Loucy (cell line): Measurements from ENCODE around the gene RBKS.

Experiments
- H2AFZ ChIP-seq: fragments of 200-600 bp; sonication (generic); 2 replicates; pipeline ENCODE4 v1.6.0; 2016; ENCODE audit warnings: antibody characterized with exemption, mild to moderate bottlenecking, low read length, moderate library complexity
- H3F3A ChIP-seq: fragments of 200-600 bp; 2 replicates; pipeline ENCODE4 v1.6.0; 2016; ENCODE audit warnings: antibody characterized with exemption, low read depth, mild to moderate bottlenecking
- H3K27me3 ChIP-seq: fragments of 200-600 bp; sonication (generic); 2 replicates; pipeline ENCODE4 v1.6.1; 2014; ENCODE audit warnings: low read length, mild to moderate bottlenecking; ENCODE audit not compliant: insufficient read depth, poor library complexity, severe bottlenecking
- H3K36me3 ChIP-seq: fragments of 200-600 bp; sonication (generic); 2 replicates; pipeline ENCODE4 v1.6.1; 2016; ENCODE audit warnings: low read length; ENCODE audit not compliant: insufficient read depth
- H3K4me1 ChIP-seq: fragments of 200-600 bp; sonication (generic); 2 replicates; pipeline ENCODE4 v1.5.1; 2014; ENCODE audit warnings: low read length, mild to moderate bottlenecking; ENCODE audit not compliant: insufficient read depth, poor library complexity, severe bottlenecking
- H3K4me2 ChIP-seq: fragments of 200-600 bp; sonication (generic); 2 replicates; pipeline ENCODE4 v1.6.0; 2014; ENCODE audit warnings: antibody characterized with exemption, low read length, low read depth, mild to moderate bottlenecking; ENCODE audit not compliant: poor library complexity, severe bottlenecking
- H3K4me3 ChIP-seq: fragments of 200-600 bp; sonication (generic); 2 replicates; pipeline ENCODE4 v1.5.1; 2014; ENCODE audit warnings: low read length, mild to moderate bottlenecking, mixed read lengths; ENCODE audit not compliant: poor library complexity, severe bottlenecking
- H3K79me2 ChIP-seq: fragments of 200-600 bp; sonication (generic); 2 replicates; pipeline ENCODE4 v1.6.1; 2014; ENCODE audit warnings: low read length; ENCODE audit not compliant: insufficient read depth
- H3K9ac ChIP-seq: fragments of 200-600 bp; sonication (generic); 2 replicates; pipeline ENCODE4 v1.6.0; 2014; ENCODE audit warnings: mild to moderate bottlenecking, low read depth, low read length, moderate library complexity; ENCODE audit not compliant: poor library complexity, severe bottlenecking
- H3K9me2 ChIP-seq: fragments of 200-600 bp; sonication (generic); replicated peaks from 2 replicates; pipeline ENCODE4 v1.6.1; 2016; ENCODE audit warnings: low read depth, low read length, mixed read lengths
- H3K9me3 ChIP-seq: fragments of 200-600 bp; sonication (generic); 2 replicates; pipeline ENCODE4 v1.6.1; 2014; ENCODE audit warnings: mild to moderate bottlenecking, antibody characterized with exemption, low read length, low read depth; ENCODE audit not compliant: insufficient read depth
- H4K20me1 ChIP-seq: fragments of 200-600 bp; sonication (generic); 2 replicates; pipeline ENCODE4 v1.6.0; 2014; ENCODE audit warnings: antibody characterized with exemption, low read length, mild to moderate bottlenecking; ENCODE audit not compliant: insufficient read depth, poor library complexity, severe bottlenecking
- EZH2phosphoT487 ChIP-seq: fragments of 200-600 bp; IDR thresholded peaks from 2 replicates; pipeline ENCODE4 v1.6.1; 2018; ENCODE audit warnings: antibody characterized with exemption, mild to moderate bottlenecking, moderate library complexity, borderline replicate concordance
- TF ChIP-seq, protein P1 (sequence below): fragments of 200-600 bp; sonication (generic); conservative IDR thresholded peaks from 2 replicates; pipeline ENCODE4 v1.5.1; 2014; ENCODE audit warnings: mild to moderate bottlenecking, antibody characterized with exemption, low read length

Gene RBKS

DNA sequence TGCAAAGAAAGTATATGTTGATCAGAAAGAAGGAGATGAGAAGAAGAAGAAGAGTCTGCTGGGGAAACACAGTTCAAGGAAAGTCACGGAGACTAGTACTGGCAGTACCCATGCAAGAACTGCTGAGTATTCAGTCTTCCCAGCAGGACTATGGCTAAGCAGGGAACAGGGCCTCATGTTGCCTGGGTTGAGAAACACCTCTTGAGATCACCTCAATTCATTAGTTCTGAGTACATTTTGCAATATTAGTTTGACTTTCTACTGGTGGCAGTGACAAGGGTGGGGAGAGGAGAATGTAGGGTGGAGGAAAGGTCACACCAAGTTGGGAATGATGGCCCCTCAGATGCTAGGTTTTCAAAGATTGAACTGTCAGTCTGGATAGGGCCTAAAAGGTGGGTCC is 68.1 kb downstream of the RBKS start:
- Histone ChIP-seq H3K27me3 (no peaks in the 10 kb centered on the region), H3K36me3 (no peaks in the 10 kb centered on the region), H3K9me2 (no peaks in the 10 kb centered on the region), H3K79me2 (no peaks in the 10 kb centered on the region), H3K9ac (no peak overlapping the region), H3F3A (no peaks in the 10 kb centered on the region), H3K4me3 (no peak overlapping the region), H3K9me3 (peaks cover 5% of the 10 kb centered on the region; the same call in 1 of the 2 replicates), H3K4me2 (no peak overlapping the region), H3K4me1 (no peaks in the 10 kb centered on the region), H2AFZ (no peak overlapping the region), H4K20me1 (no peaks in the 10 kb centered on the region)
- TF ChIP-seq, protein P1, sequence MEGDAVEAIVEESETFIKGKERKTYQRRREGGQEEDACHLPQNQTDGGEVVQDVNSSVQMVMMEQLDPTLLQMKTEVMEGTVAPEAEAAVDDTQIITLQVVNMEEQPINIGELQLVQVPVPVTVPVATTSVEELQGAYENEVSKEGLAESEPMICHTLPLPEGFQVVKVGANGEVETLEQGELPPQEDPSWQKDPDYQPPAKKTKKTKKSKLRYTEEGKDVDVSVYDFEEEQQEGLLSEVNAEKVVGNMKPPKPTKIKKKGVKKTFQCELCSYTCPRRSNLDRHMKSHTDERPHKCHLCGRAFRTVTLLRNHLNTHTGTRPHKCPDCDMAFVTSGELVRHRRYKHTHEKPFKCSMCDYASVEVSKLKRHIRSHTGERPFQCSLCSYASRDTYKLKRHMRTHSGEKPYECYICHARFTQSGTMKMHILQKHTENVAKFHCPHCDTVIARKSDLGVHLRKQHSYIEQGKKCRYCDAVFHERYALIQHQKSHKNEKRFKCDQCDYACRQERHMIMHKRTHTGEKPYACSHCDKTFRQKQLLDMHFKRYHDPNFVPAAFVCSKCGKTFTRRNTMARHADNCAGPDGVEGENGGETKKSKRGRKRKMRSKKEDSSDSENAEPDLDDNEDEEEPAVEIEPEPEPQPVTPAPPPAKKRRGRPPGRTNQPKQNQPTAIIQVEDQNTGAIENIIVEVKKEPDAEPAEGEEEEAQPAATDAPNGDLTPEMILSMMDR = no peak
- no peak for TF ChIP-seq EZH2phosphoT487

DNA sequence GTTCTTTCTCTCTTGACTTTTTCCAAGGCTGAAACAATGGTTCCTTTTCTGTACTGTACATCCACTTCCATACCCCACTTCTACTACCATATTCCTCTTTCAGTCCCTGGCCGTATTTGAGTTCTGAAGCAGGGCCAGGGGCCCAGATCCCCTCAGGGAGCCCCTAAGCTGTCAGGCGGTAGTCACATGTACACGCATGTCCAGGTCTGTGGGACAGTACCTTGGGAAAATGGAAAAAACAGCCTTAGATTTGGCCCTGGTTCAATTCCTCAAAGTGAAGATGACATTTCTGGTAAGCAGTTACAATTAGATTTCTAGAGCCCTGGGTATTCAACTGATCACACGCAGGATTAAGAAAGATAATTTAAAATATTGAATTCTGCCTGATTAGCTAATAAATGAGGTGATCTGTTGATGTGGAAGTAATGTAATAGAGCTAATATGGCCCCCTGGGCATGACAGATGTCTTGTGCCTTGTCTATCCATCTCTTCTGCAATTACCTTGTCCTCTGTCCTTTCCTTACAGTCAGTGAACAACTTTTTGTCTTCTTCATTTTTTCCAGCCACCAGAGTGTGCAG is 74.2 kb downstream of the RBKS start:
- H2AFZ ChIP-seq = no peak overlapping the region
- H3K79me2 ChIP-seq = no peaks in the 10 kb centered on the region
- no peaks in the 10 kb centered on the region for H3K36me3 ChIP-seq
- H4K20me1 ChIP-seq = no peaks in the 10 kb centered on the region
- no peak overlapping the region for H3K9ac ChIP-seq
- H3F3A ChIP-seq = no peaks in the 10 kb centered on the region
- no peaks in the 10 kb centered on the region for H3K4me1 ChIP-seq
- no peaks in the 10 kb centered on the region for H3K9me3 ChIP-seq
- no peak overlapping the region for H3K4me3 ChIP-seq
- TF ChIP-seq EZH2phosphoT487 = no peak
- TF ChIP-seq, protein P1 = no peak
- H3K9me2 ChIP-seq = no peaks in the 10 kb centered on the region
- no peak overlapping the region for H3K4me2 ChIP-seq
- H3K27me3 ChIP-seq = no peaks in the 10 kb centered on the region

DNA sequence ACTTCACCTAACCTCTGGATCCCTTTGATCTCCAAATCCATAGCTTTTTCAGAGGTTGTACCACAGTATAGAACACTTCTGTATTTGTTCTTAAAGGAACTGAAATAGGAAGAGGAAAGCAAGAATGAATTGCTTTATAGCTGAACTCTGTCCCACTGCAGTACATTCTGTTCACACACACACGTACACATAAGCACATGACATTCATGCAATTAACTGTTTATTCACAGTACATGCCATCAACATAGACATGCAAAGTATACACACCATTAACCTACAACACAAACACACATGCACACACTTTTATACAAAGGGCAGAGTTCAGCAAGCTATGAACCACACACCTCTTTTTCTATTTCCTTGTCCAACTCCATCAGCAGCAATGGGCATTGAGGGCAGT is 75.4 kb downstream of the RBKS start:
- H3K4me3 ChIP-seq = no peak overlapping the region
- no peak overlapping the region for H3K9ac ChIP-seq
- no peaks in the 10 kb centered on the region for H3F3A ChIP-seq
- H3K4me1 ChIP-seq = no peaks in the 10 kb centered on the region
- H3K4me2 ChIP-seq = no peak overlapping the region
- TF ChIP-seq, protein P1 = no peak
- no peak for TF ChIP-seq EZH2phosphoT487
- H3K79me2 ChIP-seq = no peaks in the 10 kb centered on the region
- H3K27me3 ChIP-seq = no peaks in the 10 kb centered on the region
- no peaks in the 10 kb centered on the region for H3K36me3 ChIP-seq
- no peak overlapping the region for H2AFZ ChIP-seq
- no peaks in the 10 kb centered on the region for H4K20me1 ChIP-seq
- H3K9me2 ChIP-seq = no peaks in the 10 kb centered on the region
- H3K9me3 ChIP-seq = no peaks in the 10 kb centered on the region
